ENCODE results near the gene TMIE.
A peak's percentile ranks its signal among the peaks of the same experiment; 100 is the strongest.
"Not testable (repeated sequence)": the region's sequence is repeated elsewhere in the genome, so short reads cannot be mapped to it uniquely, and the experiment has no call there.

TMIE gene

DNA sequence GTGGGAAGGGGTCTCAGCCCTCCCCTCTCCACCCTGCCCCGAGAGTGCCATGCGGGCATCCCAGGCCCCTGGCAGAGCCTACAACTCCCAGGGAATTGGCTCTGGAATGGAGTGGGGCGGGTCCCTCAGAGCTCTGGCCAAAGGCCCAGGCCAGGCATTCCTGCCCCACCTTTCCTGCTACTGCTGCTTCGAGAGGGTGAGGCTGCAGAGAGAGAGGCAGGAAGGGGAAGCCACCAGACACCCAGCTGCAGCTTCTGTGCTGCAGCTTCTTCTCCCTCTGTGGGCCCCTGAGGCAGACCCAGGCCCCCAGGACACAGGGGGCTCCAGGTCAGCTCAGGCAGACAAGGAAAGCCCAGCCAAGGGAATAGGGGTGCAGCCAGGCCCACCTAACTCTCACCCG is 10.4 kb upstream of the TMIE start:
- DNase-seq, result peak; percentile 36

DNA sequence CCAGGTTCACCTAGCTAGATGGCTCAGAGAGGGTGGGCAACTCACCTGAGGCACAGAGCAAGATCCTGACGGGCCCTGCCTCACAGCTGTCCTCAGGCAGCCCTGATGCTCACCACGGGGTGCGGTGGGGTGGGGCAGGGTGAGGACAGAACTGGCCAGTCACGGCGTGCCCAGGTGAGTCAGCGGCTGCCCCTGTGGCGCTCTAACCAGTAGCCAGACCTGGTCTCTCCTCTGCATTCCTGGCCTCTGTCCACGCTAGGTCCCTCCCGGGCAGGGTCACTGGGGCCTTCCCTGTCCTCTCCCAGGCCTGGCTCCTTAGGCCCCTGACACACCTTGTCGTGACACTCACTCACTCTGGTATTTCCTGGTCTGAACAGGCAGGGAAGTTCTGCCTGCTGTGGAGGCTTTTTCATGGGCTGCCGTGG is 8.6 kb upstream of the TMIE start:
- no peak for DNase-seq

DNA sequence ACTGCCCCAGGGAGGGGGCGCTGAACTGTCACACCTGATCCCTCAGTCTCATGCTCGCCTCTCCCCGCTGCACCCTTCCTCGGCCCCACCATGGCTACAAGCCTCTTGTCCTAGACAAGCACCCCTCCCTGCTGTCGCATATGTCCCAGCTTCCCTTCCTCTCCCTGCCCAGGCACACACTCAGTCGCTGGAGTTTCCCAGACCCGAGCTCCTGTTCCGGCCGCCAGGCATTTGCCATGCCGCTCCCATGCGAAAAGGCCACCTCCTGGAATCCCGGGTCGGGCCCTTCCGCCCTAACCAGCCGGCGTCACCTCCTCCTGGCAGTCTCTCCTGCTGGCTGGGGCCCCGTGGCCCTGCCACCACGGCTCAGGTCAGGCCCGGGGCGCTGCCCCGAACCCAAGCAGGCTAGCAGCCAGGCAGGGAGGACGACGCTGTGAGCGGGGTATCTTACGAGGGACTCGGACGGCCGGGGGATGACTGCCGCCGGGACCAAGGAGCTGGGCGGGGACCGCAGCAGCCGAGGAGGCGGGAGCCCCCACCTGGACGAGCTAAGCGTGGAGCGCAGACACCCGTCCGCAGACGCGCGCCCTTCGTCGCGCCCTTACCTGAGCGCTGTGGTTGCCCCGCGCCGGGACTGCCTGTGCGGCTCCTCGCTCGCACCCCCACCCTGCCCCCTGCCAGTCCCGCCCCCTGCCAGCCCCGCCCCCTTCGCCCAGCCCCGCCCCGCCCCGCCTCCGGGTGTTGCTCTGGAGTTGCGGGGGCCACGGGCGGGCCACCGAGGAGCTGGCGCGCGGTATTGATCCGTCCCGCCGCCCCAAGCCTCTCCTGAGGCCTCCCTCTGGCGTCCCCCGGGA is 7.9 kb upstream of the TMIE start, which contains the start of gene ALS2CL:
ALS2CL (minus strand) TSS at position 642 of the 854 bp plus-strand sequence. CDS start 4,239 bp downstream, outside the sequence.
- DNase-seq, result peak; percentile 86

DNA sequence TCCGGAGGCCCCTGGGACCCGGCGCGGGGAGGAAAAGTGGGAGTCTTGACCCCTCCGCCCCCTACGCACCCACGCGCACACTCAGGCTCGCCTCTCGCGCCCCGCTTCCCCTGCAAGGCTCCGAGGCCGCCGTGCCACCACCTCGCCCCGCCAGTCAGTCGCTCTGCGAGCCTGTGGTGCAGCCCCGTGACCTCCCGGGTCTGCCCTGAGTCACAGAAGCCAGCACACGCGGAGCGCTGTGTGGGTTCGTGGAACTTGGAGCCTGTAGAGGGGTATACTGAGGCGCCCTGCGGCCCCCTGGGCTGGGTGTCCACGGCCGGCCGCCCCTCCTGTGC is 7.3 kb upstream of the TMIE start:
- DNase-seq, result peak; percentile 75

DNA sequence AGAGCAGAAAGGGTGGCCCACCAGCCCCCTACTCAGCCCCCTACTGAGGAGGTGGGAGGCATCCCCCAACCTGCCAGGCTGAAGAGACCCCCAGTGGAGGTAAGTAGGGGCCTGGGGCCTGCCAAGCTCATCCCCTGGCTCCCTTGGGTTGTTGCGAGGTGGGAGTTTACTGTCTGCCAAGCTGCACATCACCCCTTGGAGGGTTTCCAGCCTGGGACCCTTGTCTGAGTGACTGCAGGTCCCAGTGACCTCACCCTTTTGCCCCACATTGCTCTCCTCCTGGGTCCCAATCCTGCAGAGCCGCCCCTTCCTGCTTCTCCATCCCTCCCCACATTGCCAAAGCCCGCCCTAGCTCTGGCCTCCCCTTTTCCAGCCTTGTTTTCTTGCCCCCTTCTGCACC is 6.7 kb upstream of the TMIE start:
- no peak for DNase-seq

DNA sequence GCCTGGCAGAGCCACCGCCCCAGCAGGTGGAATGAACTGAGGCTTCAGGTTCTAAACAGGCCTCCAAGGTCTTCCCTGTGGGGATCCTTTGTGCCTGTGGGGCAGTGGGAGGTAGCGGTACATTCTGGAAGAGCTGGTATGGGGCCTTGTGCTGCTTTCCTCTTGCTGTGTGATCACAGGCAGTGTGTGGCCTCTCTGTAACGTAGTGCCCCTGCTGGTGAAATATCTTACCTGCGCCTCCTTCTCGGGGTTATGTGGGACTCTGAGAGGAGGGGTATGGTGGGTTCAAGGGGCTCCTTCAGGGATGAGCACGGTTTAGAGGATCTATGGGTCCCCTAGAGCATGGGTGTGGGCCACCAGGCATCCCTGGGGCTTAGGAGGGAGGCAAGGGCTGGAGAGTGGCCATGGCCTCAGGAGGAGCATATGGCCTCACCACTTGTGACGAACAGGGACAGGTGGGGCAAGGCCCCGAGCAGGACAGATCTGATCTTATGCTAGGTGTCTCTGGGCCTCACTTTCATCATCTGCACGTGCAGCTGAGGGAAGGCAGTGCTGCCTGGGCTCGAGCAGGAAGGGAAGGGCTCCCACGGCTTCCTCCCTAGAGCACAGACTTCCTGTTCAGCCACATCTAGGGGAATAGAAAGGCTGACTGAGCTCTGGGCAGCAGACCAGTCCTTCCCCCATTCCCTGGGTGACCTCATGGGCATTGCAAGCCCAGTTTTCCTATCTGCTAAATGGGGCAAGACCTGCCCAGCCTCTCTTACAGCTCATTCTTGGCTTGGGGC is 5.8 kb upstream of the TMIE start:
- DNase-seq, result peak; percentile 68

DNA sequence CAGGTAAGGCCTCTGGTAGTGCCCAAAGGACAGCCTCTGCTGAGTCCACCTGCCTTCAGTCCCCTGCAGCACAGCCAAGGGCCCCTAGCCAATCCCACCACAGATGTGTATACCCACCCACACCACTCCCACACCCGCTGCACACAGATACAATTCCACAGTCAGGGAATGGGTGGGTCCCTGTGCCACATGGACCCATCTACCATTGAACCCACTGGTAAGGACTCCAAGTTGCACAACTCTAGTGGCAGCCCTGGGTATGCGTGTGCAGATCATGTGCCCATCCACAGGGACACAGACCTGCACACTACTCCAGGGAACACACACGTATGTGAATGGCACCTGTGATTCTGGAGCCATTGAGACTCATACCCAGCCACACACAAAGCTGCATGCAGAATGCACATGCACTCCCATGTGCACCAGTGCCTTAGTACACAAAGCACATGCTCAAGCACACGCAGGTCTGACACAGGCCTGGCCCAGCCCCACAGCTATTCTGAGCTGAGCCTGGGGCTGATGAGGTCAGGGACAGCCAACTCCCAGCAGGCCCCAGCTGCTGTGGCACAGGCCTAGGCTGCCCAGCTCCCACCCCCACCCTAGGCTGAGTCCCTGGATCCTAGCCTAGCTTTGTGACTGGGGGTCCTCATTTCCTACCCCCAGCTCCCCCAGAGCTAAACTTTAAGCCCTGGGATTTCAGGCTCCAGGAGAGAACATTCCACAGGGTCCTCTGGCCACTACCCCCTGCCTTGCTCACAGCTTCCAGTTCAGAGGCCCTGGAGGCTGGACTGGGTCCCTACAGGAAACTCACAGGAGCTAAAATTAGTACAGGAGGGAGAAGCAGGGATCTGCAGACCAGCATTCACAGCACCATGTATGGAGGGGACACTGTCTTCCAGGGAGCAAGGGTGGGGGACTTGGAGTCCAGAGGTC is 5.0 kb upstream of the TMIE start:
- no peak for DNase-seq

DNA sequence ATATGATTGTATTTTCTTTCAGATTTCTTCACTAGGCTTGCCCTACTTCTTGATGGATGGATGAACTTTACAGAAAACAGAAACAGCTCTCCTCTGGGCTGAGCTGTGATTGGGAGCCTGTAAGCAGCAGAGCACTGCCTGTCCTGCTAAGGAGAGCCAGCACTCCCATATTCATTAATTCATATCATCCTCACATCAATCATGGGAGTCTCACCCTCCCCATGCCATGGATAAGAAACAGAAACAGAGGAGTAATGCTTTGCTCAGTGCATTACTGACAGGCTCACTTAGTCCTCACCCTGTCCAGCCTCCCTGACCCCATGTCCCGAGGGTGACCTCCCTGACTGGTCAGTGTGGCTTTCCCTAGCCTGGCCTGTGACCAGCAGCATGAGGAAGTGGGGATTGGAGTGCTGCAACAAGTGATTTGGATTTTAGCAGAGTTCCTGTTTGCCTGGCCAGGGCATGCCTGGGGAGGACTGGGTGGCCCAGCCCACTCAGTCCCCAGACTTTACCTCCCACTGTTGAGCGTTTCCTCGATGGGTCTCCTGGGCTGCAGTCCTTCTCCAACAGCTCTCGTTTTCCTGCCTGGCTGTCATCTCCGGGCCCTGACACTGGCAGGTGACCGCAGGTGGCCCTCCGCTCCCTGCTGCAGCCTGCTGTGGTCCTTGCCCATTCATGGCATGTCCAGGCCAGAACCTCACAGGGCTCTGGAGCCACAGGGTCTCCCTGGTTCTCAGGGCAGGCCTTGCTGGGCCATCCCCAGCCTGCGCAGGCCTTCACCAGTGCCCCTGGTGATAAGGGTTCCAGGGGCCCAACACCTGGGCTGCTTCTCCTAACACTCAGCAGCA is 1.3 kb upstream of the TMIE start:
- no peak for DNase-seq

DNA sequence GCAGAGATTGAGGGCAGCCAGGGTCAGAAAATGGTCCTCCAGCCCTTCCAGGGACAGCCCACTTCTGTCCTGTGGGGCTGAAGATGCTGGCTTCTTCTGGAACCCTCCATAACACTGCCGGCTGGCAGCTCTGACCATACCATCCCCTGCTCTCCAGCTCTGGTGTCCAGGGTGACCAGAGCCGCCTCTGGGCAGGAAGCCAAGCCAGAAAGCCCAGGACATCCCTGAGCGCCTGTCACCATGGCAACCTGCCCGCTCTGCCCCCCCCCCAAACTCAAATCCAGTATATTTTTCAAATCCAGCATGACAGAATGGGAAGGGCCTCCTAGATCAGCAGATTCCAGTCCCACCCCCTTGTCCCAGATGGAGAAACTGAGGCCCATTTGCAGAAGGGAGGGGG is 420 bp upstream of the TMIE start:
- DNase-seq, result no peak

DNA sequence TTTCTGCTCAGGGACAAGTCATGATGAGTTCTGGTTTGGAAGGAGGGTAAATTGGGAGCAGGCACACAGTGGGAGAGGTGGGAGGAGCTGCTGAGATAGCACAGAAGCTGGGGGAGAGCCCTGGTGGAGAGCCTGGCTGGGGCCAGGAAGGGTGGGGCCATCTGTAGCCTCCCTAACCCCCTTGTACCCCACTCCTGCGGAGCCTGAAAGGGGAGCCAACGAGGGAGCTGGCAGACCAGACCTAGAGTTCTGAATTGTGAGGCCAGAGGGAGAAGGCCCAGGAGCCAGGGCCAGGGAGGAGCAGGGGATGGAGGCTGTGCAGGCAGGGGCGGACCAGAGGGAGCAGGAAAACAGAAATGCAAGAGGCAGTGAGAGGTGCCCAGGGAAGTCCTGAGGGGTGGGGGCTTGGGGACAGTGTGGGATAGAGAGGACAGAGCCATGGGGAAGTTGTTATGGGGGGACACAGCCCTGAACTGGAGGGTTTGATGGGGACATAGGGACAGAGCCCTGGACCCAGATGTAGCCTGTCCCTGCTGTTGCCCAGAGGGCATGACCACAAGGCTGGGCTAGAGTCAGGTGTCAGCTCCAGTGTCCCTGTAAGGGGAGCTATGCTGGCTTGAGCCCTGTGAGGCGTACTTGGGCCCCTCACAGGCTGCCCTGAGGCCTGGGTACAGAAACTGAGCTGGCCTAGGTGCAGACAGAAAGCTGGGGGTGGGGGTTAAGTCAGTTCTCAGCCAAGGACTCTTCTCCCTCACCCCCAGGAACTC is 1.2 kb downstream of the TMIE start:
- no peak for DNase-seq

DNA sequence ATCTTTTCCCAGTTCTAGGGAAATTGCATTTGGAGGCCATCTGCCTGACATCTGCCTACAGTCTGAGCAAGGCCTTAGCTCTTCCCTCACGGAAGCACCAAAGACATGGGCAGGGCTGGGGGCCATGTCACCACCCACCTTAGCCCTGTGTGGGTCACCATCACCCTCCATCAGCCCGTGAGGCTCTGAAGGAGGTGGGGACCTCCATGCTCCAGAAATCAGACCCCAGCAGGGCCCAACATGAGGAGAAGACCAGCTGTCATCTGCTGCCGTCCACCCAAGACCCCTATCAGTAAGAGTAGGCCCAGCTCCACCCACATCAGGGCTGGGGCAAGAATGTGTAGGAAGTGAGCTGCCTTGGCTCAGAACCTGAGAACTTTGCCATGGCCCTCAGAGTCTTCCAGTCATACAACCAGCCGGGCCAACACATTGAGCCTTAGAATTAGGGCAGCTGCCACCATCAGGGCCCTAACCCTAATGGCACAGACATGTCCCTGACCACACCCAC is 1.9 kb downstream of the TMIE start:
- DNase-seq, result no peak

DNA sequence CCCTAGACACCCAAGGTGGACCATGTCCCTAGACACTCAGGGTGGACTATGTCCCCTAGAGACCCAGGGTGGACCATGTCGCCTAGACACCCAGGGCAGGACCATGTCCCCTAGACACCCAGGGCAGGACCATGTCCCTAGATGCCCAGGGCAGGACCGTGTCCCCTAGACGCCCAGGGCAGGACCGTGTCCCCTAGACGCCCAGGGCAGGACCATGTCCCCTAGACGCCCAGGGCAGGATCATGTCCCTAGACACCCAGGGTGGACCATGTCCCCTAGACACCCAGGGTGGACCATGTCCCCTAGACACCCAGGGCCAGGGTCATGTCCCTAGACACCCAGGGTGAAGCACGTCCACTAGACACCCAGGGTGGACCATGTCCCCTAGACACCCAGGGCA is 3.2 kb downstream of the TMIE start:
- not testable (repeated sequence) for DNase-seq

DNA sequence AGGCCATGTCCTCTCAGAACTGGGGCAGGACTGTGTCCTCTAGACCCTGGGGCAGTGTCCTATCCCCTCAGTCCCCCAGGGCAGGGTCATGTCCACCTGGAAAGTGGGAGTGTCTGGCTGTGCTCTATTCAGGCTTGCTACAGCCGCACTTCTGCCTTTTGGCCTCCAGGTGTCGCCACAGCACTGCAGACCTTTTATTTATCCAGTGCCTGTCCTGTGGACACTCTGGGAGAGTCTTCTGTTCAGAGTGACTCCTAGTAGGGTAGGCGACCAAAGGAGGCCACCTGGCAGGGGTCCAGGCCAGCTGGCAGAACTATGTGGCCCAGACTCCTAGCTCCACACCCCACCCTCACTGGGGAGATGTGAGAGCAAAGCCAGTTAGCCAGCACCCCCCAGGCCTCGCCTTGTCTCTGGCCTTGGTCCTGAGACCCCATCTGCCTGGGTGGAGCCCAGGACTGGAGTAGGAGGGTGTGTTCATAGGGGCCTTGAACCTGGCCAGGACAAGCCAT is 3.9 kb downstream of the TMIE start:
- DNase-seq, result peak; percentile 73

DNA sequence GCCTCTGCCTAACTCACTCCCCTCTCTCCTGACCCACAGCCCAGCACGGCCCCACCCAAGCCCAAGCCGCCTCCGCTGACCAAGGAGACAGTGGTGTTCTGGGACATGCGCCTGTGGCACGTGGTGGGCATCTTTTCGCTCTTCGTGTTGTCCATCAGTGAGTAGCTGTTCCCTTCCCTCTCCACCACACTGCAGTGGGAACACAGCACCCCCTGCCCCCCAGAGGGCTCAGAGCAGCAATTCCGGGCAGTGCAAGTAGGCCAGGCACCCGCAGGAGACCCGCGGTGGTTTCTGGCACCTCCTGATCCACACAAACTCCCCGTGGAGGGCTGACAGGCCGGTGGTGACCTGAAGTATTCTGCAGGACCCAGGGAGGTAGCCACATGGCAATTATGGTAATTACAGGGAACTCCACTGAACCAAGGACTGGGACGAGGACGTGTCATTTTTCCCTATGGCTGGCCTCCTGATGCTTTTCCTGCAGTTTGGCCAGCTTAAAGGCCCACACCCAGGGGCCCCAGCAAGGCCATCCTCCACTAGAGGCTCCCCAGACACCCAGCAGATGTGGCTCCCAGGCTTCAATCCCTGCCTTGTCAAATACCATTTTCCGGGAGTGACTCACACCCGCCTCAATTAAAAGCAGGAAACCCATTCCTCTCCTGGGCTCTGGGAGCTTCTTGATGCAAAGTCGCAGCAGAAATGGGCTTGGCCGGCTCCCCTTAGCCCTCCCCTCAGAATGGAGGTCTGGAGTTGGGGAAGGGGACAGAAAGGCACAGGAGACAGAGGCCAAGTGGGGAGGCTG is 4.8 kb downstream of the TMIE start:
- DNase-seq, result no peak

DNA sequence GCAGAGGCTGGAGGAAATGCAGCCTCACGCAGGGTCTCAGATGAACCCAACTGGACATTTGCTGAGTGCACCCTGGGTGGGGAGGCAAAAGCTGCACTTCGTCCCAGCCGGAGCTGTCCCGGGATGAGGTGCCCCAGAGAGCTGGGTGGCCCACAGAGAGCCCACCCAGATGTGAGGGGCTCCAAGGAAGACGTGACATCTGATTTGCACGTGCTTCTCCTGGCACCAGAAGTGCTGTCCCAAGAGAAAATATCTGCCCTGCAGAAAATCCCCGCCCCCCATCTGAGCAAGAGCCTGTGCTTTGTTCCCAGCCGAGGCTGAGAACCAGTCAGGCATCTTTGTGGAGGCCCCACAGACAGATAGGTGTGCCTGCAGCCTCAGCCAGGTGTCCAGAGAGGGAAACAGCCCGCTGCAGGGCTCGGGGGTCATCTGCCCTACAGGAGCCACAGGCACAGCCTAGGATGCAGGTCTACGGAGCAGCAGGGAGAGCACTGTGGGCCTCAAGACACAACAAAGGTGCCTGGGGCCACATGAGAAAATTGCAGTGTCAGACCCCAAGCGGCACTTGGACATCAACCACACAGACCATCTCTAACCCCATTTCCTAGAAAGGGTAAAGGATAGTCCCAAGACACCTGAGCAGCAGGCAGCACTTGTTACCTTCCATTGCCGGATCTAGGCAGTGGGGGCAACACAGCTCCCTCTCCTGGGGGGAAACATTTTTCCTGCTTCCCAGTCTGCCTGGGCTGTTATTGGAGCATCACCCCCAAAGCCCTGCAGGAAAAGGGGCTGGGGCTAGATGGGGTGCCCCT is 5.8 kb downstream of the TMIE start:
- no peak for DNase-seq

DNA sequence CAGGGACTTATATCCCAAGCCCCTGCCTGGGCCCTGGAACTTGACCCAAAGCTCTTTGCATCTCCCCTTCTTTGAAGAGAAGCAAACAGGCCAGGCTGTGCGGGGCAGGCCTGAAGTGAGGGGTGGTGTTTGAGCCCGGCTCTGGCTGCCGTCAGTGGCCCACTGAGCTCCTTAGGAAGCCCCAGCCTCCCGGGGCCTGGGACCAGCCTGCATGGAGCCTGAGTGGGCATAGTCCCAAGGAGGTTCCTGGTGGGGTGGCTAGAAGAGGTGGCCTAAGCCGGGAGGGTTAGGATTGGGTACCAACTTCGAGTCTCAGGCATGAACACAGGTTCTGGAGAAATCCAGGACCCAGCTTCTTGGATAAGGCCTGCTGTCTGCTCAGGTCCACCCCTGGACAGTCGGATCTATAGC is 6.4 kb downstream of the TMIE start:
- no peak for DNase-seq

DNA sequence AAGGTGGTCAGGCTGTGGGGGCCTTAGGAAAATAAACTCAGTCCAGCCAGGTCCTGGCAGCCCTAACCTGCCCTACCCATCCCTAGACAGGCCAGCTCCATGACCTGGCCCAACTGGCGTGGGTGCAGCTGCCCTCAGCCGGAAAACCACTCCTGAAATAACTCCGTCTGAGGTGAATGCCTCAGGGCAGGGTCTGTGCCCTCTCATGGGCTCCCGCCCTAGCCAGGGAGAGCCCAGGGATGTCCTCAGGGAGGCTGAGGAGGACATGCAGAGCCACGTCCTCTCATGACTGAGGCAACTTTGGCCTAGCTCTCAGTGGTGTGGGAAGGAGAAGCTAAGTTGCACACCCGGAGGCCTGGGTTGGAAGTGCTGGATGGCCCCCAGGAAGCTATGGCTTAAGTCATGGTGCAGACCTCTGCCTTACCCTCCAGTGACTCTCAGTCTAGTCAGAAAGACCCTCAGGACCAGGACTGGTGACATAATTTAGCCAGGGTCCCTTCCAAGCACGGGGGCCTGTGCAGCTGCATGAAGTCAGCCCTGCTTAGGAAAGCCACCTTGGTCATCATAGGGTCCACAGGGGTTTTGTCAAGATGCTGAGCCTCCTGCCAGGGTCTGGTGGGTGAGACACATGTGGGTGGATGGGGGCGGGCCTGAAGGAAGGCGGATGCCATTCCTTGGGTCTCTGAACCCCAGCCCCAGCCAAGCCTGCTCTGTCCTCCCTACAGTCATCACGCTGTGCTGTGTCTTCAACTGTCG is 7.4 kb downstream of the TMIE start:
- DNase-seq, result no peak

DNA sequence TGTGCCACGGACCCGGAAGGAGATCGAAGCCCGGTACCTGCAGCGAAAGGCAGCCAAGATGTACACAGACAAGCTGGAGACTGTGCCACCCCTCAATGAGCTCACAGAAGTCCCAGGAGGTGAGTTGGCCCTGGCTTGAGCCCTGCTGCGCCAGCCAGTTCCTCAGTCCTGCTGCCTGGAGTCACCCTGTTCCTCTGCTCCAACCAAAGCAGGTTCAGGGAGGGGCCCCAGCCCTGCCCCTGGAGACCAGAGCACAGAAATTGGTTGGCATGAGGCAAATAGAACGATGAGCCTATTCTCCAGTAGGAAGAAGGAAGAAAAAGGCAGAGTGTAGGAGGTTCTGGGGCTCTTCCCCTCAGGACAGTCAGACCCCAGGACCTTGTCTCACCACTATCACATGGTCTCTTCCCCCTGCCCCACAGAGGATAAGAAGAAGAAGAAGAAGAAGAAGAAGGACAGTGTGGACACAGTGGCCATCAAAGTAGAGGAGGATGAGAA is 8.0 kb downstream of the TMIE start:
- no peak for DNase-seq
